H1 (cell line): ENCODE data around the gene CCDC124. TPM values are rescaled to one million over a fixed set of nuclear protein-coding genes. Genes with fewer than 3 reads are reported as not detected.

ENCODE experiments used
- CTCF ChIA-PET: fragments of 300-600 bp; sonication (Branson Sonifier 250); formaldehyde crosslinking; loops from one replicate; lab custom pipeline; 2021; ENCODE audit not compliant: partially characterized antibody; lab: Charles Lee
- POLR2A ChIA-PET: fragments of 300-600 bp; sonication (Branson Sonifier 250); formaldehyde crosslinking; loops from one replicate; lab custom pipeline; 2021; ENCODE audit warnings: inconsistent platforms; ENCODE audit not compliant: partially characterized antibody; lab: Charles Lee
- DNase-seq, 2 experiments: peaks; one replicate each; pipeline versions ENCODE4 v3.0.0 to v3.0.0-alpha.2; 2010 to 2022; ENCODE audit warnings: low spot score in 2 of 2, low read depth in 1 of 2, mixed read lengths in 1 of 2
- FAIRE-seq: peaks from 2 replicates; lab custom pipeline; 2011; peaks lifted over from hg19 to GRCh38; lab: Jason Lieb, UNC
- H2AFZ ChIP-seq: 2 replicates; pipeline ENCODE4 v1.8.1; 2012; ENCODE audit warnings: low read length, inconsistent platforms
- H2AK5ac ChIP-seq: 2 replicates; pipeline ENCODE4 v1.6.1; 2013; ENCODE audit warnings: low read depth, low read length
- H2BK120ac ChIP-seq: replicated peaks from 2 replicates; pipeline ENCODE3; 2013; ENCODE audit warnings: low read depth, low read length, inconsistent platforms
- H2BK12ac ChIP-seq: 2 replicates; pipeline ENCODE4 v1.6.1; 2013; ENCODE audit warnings: low read depth, low read length
- H2BK15ac ChIP-seq: 2 replicates; pipeline ENCODE4 v1.6.1; 2013; ENCODE audit warnings: low read length
- H2BK20ac ChIP-seq: 2 replicates; pipeline ENCODE4 v1.6.1; 2013; ENCODE audit warnings: low read length
- H2BK5ac ChIP-seq: 2 replicates; pipeline ENCODE4 v1.6.1; 2013; ENCODE audit warnings: low read depth, low read length
- H3K14ac ChIP-seq: 2 replicates; pipeline ENCODE4 v1.6.1; 2013; ENCODE audit warnings: inconsistent platforms; ENCODE audit not compliant: insufficient read length
- H3K18ac ChIP-seq: 2 replicates; pipeline ENCODE4 v1.6.1; 2013; ENCODE audit warnings: low read length; ENCODE audit errors: extremely low read depth
- H3K23ac ChIP-seq: 2 replicates; pipeline ENCODE4 v1.6.1; 2013; ENCODE audit warnings: inconsistent platforms; ENCODE audit not compliant: insufficient read length
- H3K23me2 ChIP-seq: 2 replicates; pipeline ENCODE4 v1.6.1; 2013; ENCODE audit warnings: low read depth, low read length
- H3K27ac ChIP-seq: 2 replicates; pipeline ENCODE4 v1.6.1; 2011; ENCODE audit warnings: low read depth, low read length, inconsistent platforms
- H3K27me3 ChIP-seq, 4 experiments: replicated peaks in 1 of 4; 1 replicate in 1 of 4; 2 replicates in 3 of 4; pipeline versions ENCODE4 v1.6.1 to v1.8.1; 2011 to 2013; ENCODE audit warnings: low read length in 3 of 4, mild to moderate bottlenecking in 3 of 4, inconsistent platforms in 2 of 4, mixed read lengths in 2 of 4, moderate library complexity in 1 of 4; ENCODE audit not compliant: control insufficient read depth in 3 of 4, insufficient read depth in 3 of 4; ENCODE audit errors: extremely low read depth in 1 of 4
- H3K36me3 ChIP-seq, 4 experiments: 2 replicates each; pipeline versions ENCODE4 v1.6.1 to v1.8.1; 2011 to 2013; ENCODE audit warnings: mild to moderate bottlenecking in 4 of 4, low read length in 3 of 4, moderate library complexity in 2 of 4, control low read depth in 1 of 4, inconsistent platforms in 1 of 4; ENCODE audit not compliant: insufficient read depth in 4 of 4, control insufficient read depth in 2 of 4
- H3K4ac ChIP-seq: replicated peaks from 2 replicates; pipeline ENCODE3; 2013; ENCODE audit warnings: low read length, low read depth, mixed read lengths, inconsistent platforms; ENCODE audit not compliant: insufficient read length
- H3K4me1 ChIP-seq, 4 experiments: replicated peaks in 1 of 4; 1 replicate in 1 of 4; 2 replicates in 3 of 4; pipeline versions ENCODE4 v1.6.1 to v1.8.1; 2011 to 2013; ENCODE audit warnings: low read length in 3 of 4, inconsistent platforms in 2 of 4, mixed read lengths in 1 of 4; ENCODE audit not compliant: insufficient read depth in 4 of 4, control insufficient read depth in 3 of 4
- H3K4me2 ChIP-seq, 2 experiments: 2 replicates each; pipeline versions ENCODE4 v1.6.1 to v1.8.1; 2011 to 2013; ENCODE audit warnings: low read depth in 2 of 2, low read length in 2 of 2, control low read depth in 1 of 2, inconsistent platforms in 1 of 2, mild to moderate bottlenecking in 1 of 2; ENCODE audit not compliant: insufficient read depth in 1 of 2
- H3K4me3 ChIP-seq, 4 experiments: fragments of 200-600, 300-600 bp in 1 of 4; sonication (generic), shearing (Covaris generic), sonication (Bioruptor Twin) in 1 of 4; 2 replicates each; pipeline versions ENCODE4 v1.5.1 to v1.8.1; 2011 to 2016; ENCODE audit warnings: low read length in 4 of 4, low read depth in 3 of 4, control low read depth in 2 of 4, inconsistent platforms in 2 of 4, mild to moderate bottlenecking in 2 of 4, mixed read lengths in 1 of 4, moderate library complexity in 1 of 4; ENCODE audit not compliant: insufficient read depth in 2 of 4; ENCODE audit errors: extremely low read depth in 1 of 4
- H3K56ac ChIP-seq: replicated peaks from 2 replicates; pipeline ENCODE3; 2013; ENCODE audit warnings: low read depth, mild to moderate bottlenecking, mixed read lengths, low read length, inconsistent platforms; ENCODE audit not compliant: insufficient read length
- H3K79me1 ChIP-seq: 2 replicates; pipeline ENCODE4 v1.6.1; 2013; ENCODE audit warnings: low read depth, low read length, control low read depth
- H3K79me2 ChIP-seq, 2 experiments: 2 replicates each; pipeline versions ENCODE4 v1.6.1 to v1.8.1; 2012 to 2013; ENCODE audit warnings: low read length in 2 of 2, mild to moderate bottlenecking in 2 of 2, inconsistent platforms in 1 of 2; ENCODE audit not compliant: insufficient read depth in 2 of 2, control insufficient read depth in 1 of 2
- H3K9ac ChIP-seq, 4 experiments: replicated peaks in 1 of 4; 1 replicate in 1 of 4; 2 replicates in 3 of 4; pipeline versions ENCODE4 v1.6.1 to v1.8.1; 2011 to 2013; ENCODE audit warnings: low read depth in 3 of 4, low read length in 3 of 4, control low read depth in 2 of 4, mild to moderate bottlenecking in 2 of 4, moderate library complexity in 2 of 4, inconsistent platforms in 1 of 4; ENCODE audit errors: extremely low read depth in 1 of 4
- H3K9me3 ChIP-seq, 2 experiments: 2 replicates each; pipeline versions ENCODE4 v1.6.1 to v1.8.1; 2012 to 2013; ENCODE audit warnings: mild to moderate bottlenecking in 2 of 2, moderate library complexity in 2 of 2, control low read depth in 1 of 2, inconsistent platforms in 1 of 2, low read depth in 1 of 2, low read length in 1 of 2, mixed read lengths in 1 of 2; ENCODE audit not compliant: insufficient read depth in 2 of 2
- H4K20me1 ChIP-seq, 2 experiments: replicated peaks in 1 of 2; 2 replicates each; pipeline versions ENCODE3 to v1.8.1; 2011 to 2013; ENCODE audit warnings: inconsistent platforms in 2 of 2, low read length in 2 of 2, mild to moderate bottlenecking in 1 of 2; ENCODE audit not compliant: insufficient read depth in 2 of 2, control insufficient read depth in 1 of 2
- H4K5ac ChIP-seq: 2 replicates; pipeline ENCODE4 v1.6.1; 2013; ENCODE audit warnings: low read length, low read depth, mixed read lengths, inconsistent platforms; ENCODE audit not compliant: insufficient read length
- H4K8ac ChIP-seq: 2 replicates; pipeline ENCODE4 v1.8.0; 2013; ENCODE audit warnings: mild to moderate bottlenecking, moderate library complexity, low read length, inconsistent platforms; ENCODE audit not compliant: insufficient read depth; ENCODE audit errors: extremely low read depth
- H4K91ac ChIP-seq: replicated peaks from 2 replicates; pipeline ENCODE3; 2013; ENCODE audit warnings: low read length, mixed read lengths, inconsistent platforms; ENCODE audit not compliant: insufficient read length
- ATF3 ChIP-seq: IDR thresholded peaks from 2 replicates; pipeline ENCODE4 v1.6.1; 2011; ENCODE audit warnings: low read depth, mild to moderate bottlenecking, low read length; ENCODE audit not compliant: insufficient read depth
- CHD1 ChIP-seq: IDR thresholded peaks from 2 replicates; pipeline ENCODE4 v1.6.1; 2012; ENCODE audit warnings: low read depth, low read length, improper control_type of control experiment
- CREB1 ChIP-seq: IDR thresholded peaks from 2 replicates; pipeline ENCODE4 v1.6.1; 2012; ENCODE audit warnings: inconsistent platforms
- EGR1 ChIP-seq: IDR thresholded peaks from 2 replicates; pipeline ENCODE4 v1.6.1; 2011; ENCODE audit warnings: low read depth, low read length, borderline replicate concordance
- KDM1A ChIP-seq: fragments of 200-600, 300-600 bp; sonication (generic); IDR thresholded peaks from 2 replicates; pipeline ENCODE4 v1.7.1; 2016; ENCODE audit warnings: mild to moderate bottlenecking, low read length, borderline replicate concordance
- MAFK ChIP-seq: IDR thresholded peaks from 2 replicates; pipeline ENCODE4 v1.6.1; 2012; ENCODE audit warnings: low read depth, mild to moderate bottlenecking, improper control_type of control experiment, low read length
- NANOG ChIP-seq: IDR thresholded peaks from 2 replicates; pipeline ENCODE4 v1.6.1; 2011; ENCODE audit warnings: low read length, low read depth, mild to moderate bottlenecking, inconsistent platforms; ENCODE audit not compliant: insufficient read depth, poor library complexity, severe bottlenecking
- POLR2AphosphoS5 ChIP-seq: IDR thresholded peaks from 2 replicates; pipeline ENCODE4 v1.6.1; 2011; ENCODE audit warnings: low read depth, low read length
- RXRA ChIP-seq: IDR thresholded peaks from 2 replicates; pipeline ENCODE4 v1.6.1; 2011; ENCODE audit warnings: low read depth, mild to moderate bottlenecking, low read length, moderate library complexity; ENCODE audit not compliant: insufficient read depth
- SIRT6 ChIP-seq: IDR thresholded peaks from one replicate; pipeline ENCODE4 v1.7.1; 2012; ENCODE audit warnings: low read length, inconsistent platforms
- TAF1 ChIP-seq: IDR thresholded peaks from 2 replicates; pipeline ENCODE4 v1.6.1; 2011; ENCODE audit warnings: mild to moderate bottlenecking, low read depth, low read length
- TBP ChIP-seq: IDR thresholded peaks from 2 replicates; pipeline ENCODE4 v1.6.1; 2011; ENCODE audit warnings: low read depth, low read length, improper control_type of control experiment
- ZNF274 ChIP-seq: IDR thresholded peaks from 2 replicates; pipeline ENCODE4 v1.7.0; 2012; ENCODE audit warnings: low read length, borderline replicate concordance; ENCODE audit errors: extremely low read depth
- WGBS, 2 experiments: shearing (Covaris generic) in 1 of 2; methylation state at CpG; one replicate each; pipeline versions ENCODE4 v1.1.6 to v1.1.7; 2013 to 2015; ENCODE audit warnings: low lambda C conversion rate in 2 of 2, mixed read lengths in 2 of 2, inconsistent platforms in 1 of 2, low coverage in 1 of 2, missing lambda C conversion rate in 1 of 2; ENCODE audit not compliant: insufficient replicate concordance in 2 of 2, insufficient coverage in 1 of 2, insufficient read length in 1 of 2; ENCODE audit errors: extremely low coverage in 1 of 2, missing lambda C conversion rate in 1 of 2; 5-methylcytosine and 5-hydroxymethylcytosine counted together
- polyA plus RNA-seq, 7 experiments: library from polyadenylated mRNA; depleted of rRNA in 3 of 7; stranded (reverse) in 5 of 7; unstranded in 2 of 7; fragments of >200 nt in 5 of 7; fragments of 200-250 nt in 2 of 7; gene quantifications; 1 replicate in 5 of 7; 2 replicates in 1 of 7; 4 replicates in 1 of 7; pipeline versions ENCODE4 v1.2.1 to v1.2.3, GENCODE V29; 2011 to 2013; ENCODE audit warnings: missing spikeins in 2 of 7, mixed read lengths in 2 of 7
- total RNA-seq: library from RNA; stranded (reverse); fragmentation: NEBNext Ultra II Directional; extraction: Animal tissue kit (Norgen Biotek cat#: 25700); gene quantifications from 2 replicates; pipeline ENCODE4 v1.2.1, GENCODE V29; 2021
- TF ChIP-seq, protein P1 (sequence below): IDR thresholded peaks from 2 replicates; pipeline ENCODE4 v1.6.1; 2012; ENCODE audit warnings: inconsistent platforms

CCDC124 gene
- total and polyA plus RNA-seq, 2 of the 8 experiments (the other 6 are each of a cell fraction or from before 2014, with no cell fraction given) = 95.2 to 103 TPM

DNA sequence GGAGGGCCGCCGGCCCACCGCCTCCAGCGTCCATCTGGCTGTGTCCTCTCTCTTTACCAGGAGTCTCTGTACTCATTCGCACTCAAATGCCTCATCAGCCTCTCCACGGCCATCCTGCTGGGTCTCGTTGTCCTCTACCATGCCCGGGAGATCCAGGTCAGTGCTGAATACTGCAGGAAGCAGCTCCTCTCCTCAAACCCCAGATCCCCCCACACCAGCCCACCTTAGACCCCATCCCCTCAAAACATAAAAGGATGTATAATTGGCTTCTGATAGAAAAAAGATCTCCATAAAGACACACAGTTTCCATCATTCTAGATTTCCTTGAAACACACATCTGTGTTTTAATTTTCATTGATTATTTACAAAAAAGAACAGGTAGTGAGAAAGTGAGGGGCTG lies 42.2 kb downstream of the CCDC124 start:
- Histone ChIP-seq H3K4me1 (no peaks in the 10 kb centered on the region), H3K56ac (no peak overlapping the region), H4K91ac (no peak overlapping the region), H2BK12ac (no peak overlapping the region), H3K9me3 (no peaks in the 10 kb centered on the region), H4K5ac (no peak overlapping the region), H3K9ac (no peak overlapping the region), H3K27ac (no peak overlapping the region), H3K18ac (no peak overlapping the region), H3K14ac (no peak overlapping the region), H3K4me3 (no peak overlapping the region), H3K79me1 (no peaks in the 10 kb centered on the region), H3K79me2 (no peaks in the 10 kb centered on the region), H2BK15ac (no peak overlapping the region), H2BK5ac (no peak overlapping the region), H2AFZ (no peak overlapping the region), H4K8ac (no peak overlapping the region), H2BK20ac (no peak overlapping the region), H3K27me3 (no peaks in the 10 kb centered on the region), H2BK120ac (no peak overlapping the region), H2AK5ac (no peak overlapping the region), H3K36me3 (peaks cover 0 to 7% (median 0%) of the 10 kb centered on the region in 4 experiments; a peak in 2 of 8 replicates), H3K23ac (no peak overlapping the region), H3K4me2 (no peak overlapping the region), H4K20me1 (no peaks in the 10 kb centered on the region), H3K4ac (no peak overlapping the region), H3K23me2 (no peaks in the 10 kb centered on the region)
- ChIA-PET POLR2A (interaction anchor here (1.0 to 1.3 kb wide), 4 partner anchors 27 to 41 kb away, joined by 3 to 4 read pairs (median 3); no protein-coding TSS in a partner anchor), CTCF (interaction anchor here (1.1 to 1.9 kb wide), 5 partner anchors 9 to 37 kb away, joined by 3 to 7 read pairs (median 4); no protein-coding TSS in a partner anchor)
- 86% methylated on average over 8 of the region's 8 CpGs; no CpG with 5 or more reads in 1 of the 2 experiments for WGBS, 2 experiments
- FAIRE-seq (no peak), DNase-seq (no peak)
- TF ChIP-seq SIRT6 (no peak), POLR2AphosphoS5 (no peak), KDM1A (no peak), NANOG (no peak), RXRA (no peak), ATF3 (no peak), CHD1 (no peak), TBP (no peak), EGR1 (no peak), CREB1 (no peak), MAFK (no peak), ZNF274 (no peak), TAF1 (no peak)
- TF ChIP-seq, protein P1, sequence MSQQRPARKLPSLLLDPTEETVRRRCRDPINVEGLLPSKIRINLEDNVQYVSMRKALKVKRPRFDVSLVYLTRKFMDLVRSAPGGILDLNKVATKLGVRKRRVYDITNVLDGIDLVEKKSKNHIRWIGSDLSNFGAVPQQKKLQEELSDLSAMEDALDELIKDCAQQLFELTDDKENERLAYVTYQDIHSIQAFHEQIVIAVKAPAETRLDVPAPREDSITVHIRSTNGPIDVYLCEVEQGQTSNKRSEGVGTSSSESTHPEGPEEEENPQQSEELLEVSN = no peak
